ENCODE measurements around the gene WFS1. TPM values are rescaled to one million over a fixed set of nuclear protein-coding genes. Genes with fewer than 3 reads are reported as not detected.
A peak's percentile ranks its signal among the peaks of the same experiment; 100 is the strongest.

Gene WFS1
- total and polyA plus RNA-seq, 2 of the 8 experiments (the other 6 are each of a cell fraction or from before 2014, with no cell fraction given) = 29.1 to 43.1 TPM

DNA sequence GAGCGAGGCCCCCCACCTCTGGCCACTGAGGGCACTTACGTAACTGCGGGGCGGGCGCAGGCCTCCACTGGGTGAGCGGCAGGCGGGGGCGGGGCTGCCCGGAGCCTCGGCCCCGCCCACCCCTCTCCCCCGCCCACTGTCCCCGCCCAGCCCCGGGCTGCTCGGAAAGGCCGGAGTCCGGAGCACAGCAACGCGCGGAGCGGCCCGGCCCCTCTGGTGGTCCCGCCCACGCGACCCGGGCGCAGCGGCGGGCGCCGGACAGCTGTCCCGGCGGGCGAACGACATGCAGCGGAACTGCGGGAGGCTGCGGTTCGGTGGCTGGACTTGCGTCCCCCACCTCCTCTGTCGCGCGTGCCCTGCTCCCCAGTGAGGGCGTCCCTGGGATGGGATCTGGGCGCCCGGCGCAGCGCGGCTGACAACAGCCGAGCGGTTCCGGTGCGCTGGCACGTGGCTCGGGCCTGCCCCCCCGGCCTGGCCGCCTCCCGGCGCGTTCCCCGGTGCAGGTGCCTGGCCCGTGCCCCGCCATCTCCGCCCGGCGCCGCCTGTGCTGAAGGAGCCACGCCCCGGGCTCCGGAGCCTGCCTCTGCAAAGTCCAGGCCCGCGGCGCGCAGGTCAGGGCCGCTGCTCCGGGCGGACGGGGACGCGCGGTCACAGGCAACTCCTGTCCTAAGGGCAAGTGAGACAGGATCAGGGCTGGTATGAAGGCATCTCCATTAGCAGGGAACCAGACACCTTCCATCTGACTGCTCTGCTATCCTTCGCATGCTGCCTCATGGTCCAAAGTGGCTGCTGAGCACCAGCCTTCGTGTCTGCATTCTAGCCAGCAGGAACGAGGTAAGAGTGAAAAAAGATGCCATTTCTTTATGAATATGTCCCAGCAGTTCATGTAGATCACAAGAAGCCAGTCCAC, 47.5 kb upstream of the WFS1 start (continued):
- TF ChIP-seq, protein P1, sequence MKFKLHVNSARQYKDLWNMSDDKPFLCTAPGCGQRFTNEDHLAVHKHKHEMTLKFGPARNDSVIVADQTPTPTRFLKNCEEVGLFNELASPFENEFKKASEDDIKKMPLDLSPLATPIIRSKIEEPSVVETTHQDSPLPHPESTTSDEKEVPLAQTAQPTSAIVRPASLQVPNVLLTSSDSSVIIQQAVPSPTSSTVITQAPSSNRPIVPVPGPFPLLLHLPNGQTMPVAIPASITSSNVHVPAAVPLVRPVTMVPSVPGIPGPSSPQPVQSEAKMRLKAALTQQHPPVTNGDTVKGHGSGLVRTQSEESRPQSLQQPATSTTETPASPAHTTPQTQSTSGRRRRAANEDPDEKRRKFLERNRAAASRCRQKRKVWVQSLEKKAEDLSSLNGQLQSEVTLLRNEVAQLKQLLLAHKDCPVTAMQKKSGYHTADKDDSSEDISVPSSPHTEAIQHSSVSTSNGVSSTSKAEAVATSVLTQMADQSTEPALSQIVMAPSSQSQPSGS (IDR thresholded peaks at IDR 0.05; ENCODE audit: low read length) = no peak
- TF ChIP-seq RAD21 (IDR thresholded peaks at IDR 0.05 in 1 of 2, conservative IDR thresholded peaks at IDR 0.05 in 1 of 2; ENCODE audit: low read depth in 2 of 2, low read length in 2 of 2) (no peak), JUN (IDR thresholded peaks at IDR 0.05; ENCODE audit: low read depth, low read length) (no peak), TCF12 (IDR thresholded peaks at IDR 0.05; ENCODE audit: low read depth, low read length) (no peak), RXRA (IDR thresholded peaks at IDR 0.05; ENCODE audit: insufficient read depth, low read depth, low read length) (no peak), EZH2 (IDR thresholded peaks at IDR 0.05; ENCODE audit: low read depth, low read length, severe bottlenecking) (no peak), BRCA1 (IDR thresholded peaks at IDR 0.05; ENCODE audit: low read depth, low read length) (no peak), ASH2L (IDR thresholded peaks at IDR 0.05; ENCODE audit: low read length) (peak; percentile 12), CHD2 (IDR thresholded peaks at IDR 0.05; ENCODE audit: low read length) (no peak), FOSL1 (IDR thresholded peaks at IDR 0.05; ENCODE audit: insufficient read depth, low read depth, low read length) (no peak), CEBPB (IDR thresholded peaks at IDR 0.05; ENCODE audit: low read depth, low read length) (peak; percentile 62), SIN3A (conservative IDR thresholded peaks at IDR 0.05 in 1 of 2, IDR thresholded peaks at IDR 0.05 in 1 of 2; ENCODE audit: low read depth in 1 of 2, low read length in 2 of 2) (0 out of 4 replicates have a peak, but pooled peaks of 1 of the 2 experiments have one; percentile 22), EGR1 (IDR thresholded peaks at IDR 0.05; ENCODE audit: borderline replicate concordance, low read depth, low read length) (peak; percentile 96), CBX8 (IDR thresholded peaks at IDR 0.05; ENCODE audit: borderline replicate concordance, low read depth, low read length) (no peak), POU5F1 (IDR thresholded peaks at IDR 0.05; ENCODE audit: low read depth, low read length) (no peak), BCL11A (IDR thresholded peaks at IDR 0.05; ENCODE audit: low read depth in 2 of 2, low read length in 2 of 2) (no peak), PHF8 (conservative IDR thresholded peaks at IDR 0.05; ENCODE audit: low read depth, low read length) (no peak; the same call in 1 of the 2 replicates), RBBP5 (IDR thresholded peaks at IDR 0.05; ENCODE audit: borderline replicate concordance, low read depth, low read length) (peak; percentile 70; the same call in 1 of the 2 replicates), NANOG (IDR thresholded peaks at IDR 0.05; ENCODE audit: insufficient read depth, low read depth, low read length, poor library complexity, severe bottlenecking) (no peak), HDAC6 (IDR thresholded peaks at IDR 0.05; ENCODE audit: low read depth, low read length) (no peak), RNF2 (IDR thresholded peaks at IDR 0.05; ENCODE audit: borderline replicate concordance, low read depth, low read length, missing control alignments, poor library complexity, severe bottlenecking) (no peak)
